ENCODE data around the gene FANCC. TPM values are rescaled to one million over a fixed set of nuclear protein-coding genes. Genes with fewer than 3 reads are reported as not detected.
A peak's percentile ranks its signal among the peaks of the same experiment; 100 is the strongest.

Gene FANCC
- total RNA-seq, 1 experiment from 2014 or later = 25.3 TPM

- Histone ChIP-seq H3K4me3 (ENCODE audit: low read depth, low read length, poor library complexity, severe bottlenecking) (no peak overlapping the region), H3K9me3 (ENCODE audit: low read depth, low read length, poor library complexity, severe bottlenecking) (no peaks in the 10 kb centered on the region), H3K36me3 (ENCODE audit: insufficient read depth, low read length, poor library complexity, severe bottlenecking) (no peaks in the 10 kb centered on the region), H3K27ac (ENCODE audit: low read depth, low read length, poor library complexity, severe bottlenecking) (no peak overlapping the region), H3K27me3 (replicated peaks; ENCODE audit: insufficient read depth, low read depth, low read length, poor library complexity) (no peaks in the 10 kb centered on the region), H3K4me1 (ENCODE audit: insufficient read depth, low read length, poor library complexity, severe bottlenecking) (peaks cover 5% of the 10 kb centered on the region)
- no TSS peak for BruUV-seq (replicated peaks)
- POLR2A ChIA-PET (ENCODE audit: low non-redundant PET) = interaction anchor here (0.6 kb wide), 1 partner anchor 478 kb away, joined by 3 read pairs; no protein-coding TSS in a partner anchor
- intact Hi-C loops (cut with micrococcal nuclease; ENCODE audit: unreplicated experiment) = no loop called here
- CTCF ChIA-PET = interaction anchor here (0.6 to 2.4 kb wide), 10 partner anchors 13 to 488 kb away, joined by 3 to 28 read pairs (median 6); no protein-coding TSS in a partner anchor
- no peak for TF ChIP-seq CTCF (conservative IDR thresholded peaks at IDR 0.05; ENCODE audit: low read depth, low read length)
- no peak for TF ChIP-seq EZH2 (IDR thresholded peaks at IDR 0.05; ENCODE audit: borderline replicate concordance, low read depth, low read length, poor library complexity, severe bottlenecking)
- no peak for DNase-seq (ENCODE audit: low spot score)
Measured at GRCh38 chr9:95128177-95128524, 189.4 kb downstream of the FANCC start.

GRCh38 chr9:95127249-95128176 is 190.0 kb downstream of the FANCC start:
- TF ChIP-seq EZH2 (IDR thresholded peaks at IDR 0.05; ENCODE audit: borderline replicate concordance, low read depth, low read length, poor library complexity, severe bottlenecking) (no peak), CTCF (conservative IDR thresholded peaks at IDR 0.05; ENCODE audit: low read depth, low read length) (peak; percentile 99)
- Histone ChIP-seq H3K4me1 (ENCODE audit: insufficient read depth, low read length, poor library complexity, severe bottlenecking) (peaks cover 5% of the 10 kb centered on the region), H3K27me3 (replicated peaks; ENCODE audit: insufficient read depth, low read depth, low read length, poor library complexity) (no peaks in the 10 kb centered on the region), H3K36me3 (ENCODE audit: insufficient read depth, low read length, poor library complexity, severe bottlenecking) (no peaks in the 10 kb centered on the region), H3K27ac (ENCODE audit: low read depth, low read length, poor library complexity, severe bottlenecking) (no peak overlapping the region), H3K4me3 (ENCODE audit: low read depth, low read length, poor library complexity, severe bottlenecking) (no peak overlapping the region), H3K9me3 (ENCODE audit: low read depth, low read length, poor library complexity, severe bottlenecking) (no peaks in the 10 kb centered on the region)
- no TSS peak for BruUV-seq (replicated peaks)
- intact Hi-C loops (cut with micrococcal nuclease; ENCODE audit: unreplicated experiment) = loop anchor here (1.0 kb wide), 2 partner anchors 344 to 446 kb away; no protein-coding TSS in a partner anchor
- DNase-seq (ENCODE audit: low spot score) = peak; percentile 82
- ChIA-PET POLR2A (ENCODE audit: low non-redundant PET) (interaction anchor here (0.6 kb wide), 1 partner anchor 478 kb away, joined by 3 read pairs; no protein-coding TSS in a partner anchor), CTCF (interaction anchor here (0.6 to 2.4 kb wide), 11 partner anchors 12 to 488 kb away, joined by 3 to 28 read pairs (median 5); no protein-coding TSS in a partner anchor)

DNA sequence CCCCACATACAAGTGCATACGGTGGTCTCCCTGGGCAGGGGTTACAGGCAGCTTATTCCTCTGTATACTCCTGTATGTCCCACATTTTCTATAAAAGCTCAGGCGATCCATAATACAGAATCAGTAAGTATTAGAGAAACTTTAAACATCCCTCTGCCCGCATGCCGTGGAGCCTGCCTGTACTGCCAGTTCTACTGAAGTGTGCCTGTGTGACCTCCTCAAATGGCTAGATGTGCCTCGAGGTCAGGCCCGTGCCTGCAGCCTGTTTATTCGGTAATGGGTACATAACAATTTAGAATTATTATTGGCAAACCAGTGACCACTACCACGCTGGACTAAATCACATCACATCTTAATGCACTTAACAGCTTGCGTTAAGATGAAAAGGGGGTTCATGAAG is 190.8 kb downstream of the FANCC start:
- peaks cover 5% of the 10 kb centered on the region for H3K4me1 ChIP-seq (ENCODE audit: insufficient read depth, low read length, poor library complexity, severe bottlenecking)
- H3K4me3 ChIP-seq (ENCODE audit: low read depth, low read length, poor library complexity, severe bottlenecking) = no peak overlapping the region
- ChIA-PET CTCF (interaction anchor here (0.9 to 2.4 kb wide), 2 partner anchors 142 to 446 kb away, joined by 4 to 28 read pairs; no protein-coding TSS in a partner anchor), POLR2A (ENCODE audit: low non-redundant PET) (no interaction called here)
- intact Hi-C loops (cut with micrococcal nuclease; ENCODE audit: unreplicated experiment) = loop anchor here (1.0 kb wide), 2 partner anchors 343 to 445 kb away; no protein-coding TSS in a partner anchor
- no TSS peak for BruUV-seq (replicated peaks)
- no peaks in the 10 kb centered on the region for H3K27me3 ChIP-seq (replicated peaks; ENCODE audit: insufficient read depth, low read depth, low read length, poor library complexity)
- no peaks in the 10 kb centered on the region for H3K9me3 ChIP-seq (ENCODE audit: low read depth, low read length, poor library complexity, severe bottlenecking)
- no peaks in the 10 kb centered on the region for H3K36me3 ChIP-seq (ENCODE audit: insufficient read depth, low read length, poor library complexity, severe bottlenecking)
- no peak for TF ChIP-seq EZH2 (IDR thresholded peaks at IDR 0.05; ENCODE audit: borderline replicate concordance, low read depth, low read length, poor library complexity, severe bottlenecking)
- TF ChIP-seq CTCF (conservative IDR thresholded peaks at IDR 0.05; ENCODE audit: low read depth, low read length) = no peak
- DNase-seq (ENCODE audit: low spot score) = no peak
- H3K27ac ChIP-seq (ENCODE audit: low read depth, low read length, poor library complexity, severe bottlenecking) = no peak overlapping the region
